ENCODE data around the gene SNX3.

- TF ChIP-seq, protein P1, sequence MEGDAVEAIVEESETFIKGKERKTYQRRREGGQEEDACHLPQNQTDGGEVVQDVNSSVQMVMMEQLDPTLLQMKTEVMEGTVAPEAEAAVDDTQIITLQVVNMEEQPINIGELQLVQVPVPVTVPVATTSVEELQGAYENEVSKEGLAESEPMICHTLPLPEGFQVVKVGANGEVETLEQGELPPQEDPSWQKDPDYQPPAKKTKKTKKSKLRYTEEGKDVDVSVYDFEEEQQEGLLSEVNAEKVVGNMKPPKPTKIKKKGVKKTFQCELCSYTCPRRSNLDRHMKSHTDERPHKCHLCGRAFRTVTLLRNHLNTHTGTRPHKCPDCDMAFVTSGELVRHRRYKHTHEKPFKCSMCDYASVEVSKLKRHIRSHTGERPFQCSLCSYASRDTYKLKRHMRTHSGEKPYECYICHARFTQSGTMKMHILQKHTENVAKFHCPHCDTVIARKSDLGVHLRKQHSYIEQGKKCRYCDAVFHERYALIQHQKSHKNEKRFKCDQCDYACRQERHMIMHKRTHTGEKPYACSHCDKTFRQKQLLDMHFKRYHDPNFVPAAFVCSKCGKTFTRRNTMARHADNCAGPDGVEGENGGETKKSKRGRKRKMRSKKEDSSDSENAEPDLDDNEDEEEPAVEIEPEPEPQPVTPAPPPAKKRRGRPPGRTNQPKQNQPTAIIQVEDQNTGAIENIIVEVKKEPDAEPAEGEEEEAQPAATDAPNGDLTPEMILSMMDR (IDR thresholded peaks at IDR 0.05) = no peak
- no peak for TF ChIP-seq POLR2A (IDR thresholded peaks at IDR 0.05)
Measured at GRCh38 chr6:108169464-108170331, 91.1 kb downstream of the SNX3 start.

Data from suprapubic skin (tissue), 3 donors.